GM12864 (cell line): ENCODE results near the gene SHANK2.

Experiments
- DNase-seq: peaks from one replicate; pipeline ENCODE4 v3.0.0-alpha.2; 2011; ENCODE audit warnings: low read depth
- H3K4me3 ChIP-seq: 2 replicates; pipeline ENCODE4 v1.5.1; 2011; ENCODE audit warnings: mild to moderate bottlenecking, low read depth, low read length, control low read depth
- TF ChIP-seq, protein P1 (sequence below): IDR thresholded peaks from 2 replicates; pipeline ENCODE4 v1.5.1; 2011; ENCODE audit warnings: low read depth, mild to moderate bottlenecking, moderate library complexity, low read length, control low read depth, inconsistent platforms; ENCODE audit errors: missing control alignments

SHANK2 gene

DNA sequence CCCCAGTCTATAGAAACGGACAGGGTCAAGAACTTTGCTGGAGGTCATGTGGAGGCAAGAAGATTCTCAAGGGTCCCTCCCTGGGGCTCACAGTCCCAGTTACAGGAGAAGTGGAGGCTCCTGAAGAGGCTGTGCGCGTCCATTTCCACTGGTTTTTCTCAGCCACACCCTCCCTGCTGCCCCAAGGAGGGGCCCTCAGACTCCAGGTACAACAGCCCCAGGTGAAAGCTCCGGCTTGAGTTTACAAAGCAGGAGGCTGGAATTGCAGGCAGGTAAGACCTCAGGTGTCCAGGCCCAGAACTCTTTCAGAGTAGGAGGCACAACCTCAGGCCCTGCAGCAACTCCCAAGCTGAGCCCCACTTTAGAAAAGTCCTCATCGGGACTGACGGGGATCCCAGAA, 3.1 kb downstream of the SHANK2 start:
- no peak overlapping the region for H3K4me3 ChIP-seq
- DNase-seq = no peak
- TF ChIP-seq, protein P1, sequence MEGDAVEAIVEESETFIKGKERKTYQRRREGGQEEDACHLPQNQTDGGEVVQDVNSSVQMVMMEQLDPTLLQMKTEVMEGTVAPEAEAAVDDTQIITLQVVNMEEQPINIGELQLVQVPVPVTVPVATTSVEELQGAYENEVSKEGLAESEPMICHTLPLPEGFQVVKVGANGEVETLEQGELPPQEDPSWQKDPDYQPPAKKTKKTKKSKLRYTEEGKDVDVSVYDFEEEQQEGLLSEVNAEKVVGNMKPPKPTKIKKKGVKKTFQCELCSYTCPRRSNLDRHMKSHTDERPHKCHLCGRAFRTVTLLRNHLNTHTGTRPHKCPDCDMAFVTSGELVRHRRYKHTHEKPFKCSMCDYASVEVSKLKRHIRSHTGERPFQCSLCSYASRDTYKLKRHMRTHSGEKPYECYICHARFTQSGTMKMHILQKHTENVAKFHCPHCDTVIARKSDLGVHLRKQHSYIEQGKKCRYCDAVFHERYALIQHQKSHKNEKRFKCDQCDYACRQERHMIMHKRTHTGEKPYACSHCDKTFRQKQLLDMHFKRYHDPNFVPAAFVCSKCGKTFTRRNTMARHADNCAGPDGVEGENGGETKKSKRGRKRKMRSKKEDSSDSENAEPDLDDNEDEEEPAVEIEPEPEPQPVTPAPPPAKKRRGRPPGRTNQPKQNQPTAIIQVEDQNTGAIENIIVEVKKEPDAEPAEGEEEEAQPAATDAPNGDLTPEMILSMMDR = no peak

DNA sequence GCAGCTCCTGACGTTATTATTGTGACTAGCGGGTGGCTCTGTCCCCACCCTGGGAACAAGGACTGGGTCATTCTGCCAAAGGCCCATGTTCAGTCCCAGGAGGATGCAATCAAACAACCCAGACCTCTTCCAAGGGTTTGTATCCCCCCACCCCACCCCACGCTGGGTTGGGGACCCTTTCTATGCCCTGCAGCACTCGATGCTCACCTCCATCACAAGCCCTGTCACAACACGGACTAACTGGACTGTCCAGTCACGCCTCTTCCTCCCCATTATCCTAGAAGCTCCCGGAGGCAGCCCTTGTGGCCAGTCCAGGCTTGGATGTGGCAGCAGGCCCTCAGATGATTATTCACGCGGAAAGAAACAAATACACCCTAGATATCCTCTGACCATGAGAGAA, 3.7 kb downstream of the SHANK2 start:
- no peak overlapping the region for H3K4me3 ChIP-seq
- TF ChIP-seq, protein P1 = no peak
- no peak for DNase-seq

DNA sequence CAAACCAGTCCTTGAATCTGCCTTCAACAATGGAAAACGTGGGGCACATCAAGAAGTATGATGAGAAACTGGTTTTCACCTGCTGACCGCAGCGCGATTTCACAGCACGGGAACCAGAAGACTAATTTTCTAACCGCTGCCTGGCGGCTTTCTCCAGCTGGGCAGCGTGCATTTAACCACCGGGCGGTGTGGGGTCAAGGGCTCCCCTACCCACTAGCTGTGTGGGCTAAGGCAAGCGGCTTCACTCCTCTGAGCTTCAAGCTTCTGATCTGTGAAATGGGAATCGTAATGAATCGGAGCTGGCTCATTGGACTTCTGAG, 4.2 kb downstream of the SHANK2 start:
- TF ChIP-seq, protein P1 = no peak
- H3K4me3 ChIP-seq = no peak overlapping the region
- DNase-seq = no peak

DNA sequence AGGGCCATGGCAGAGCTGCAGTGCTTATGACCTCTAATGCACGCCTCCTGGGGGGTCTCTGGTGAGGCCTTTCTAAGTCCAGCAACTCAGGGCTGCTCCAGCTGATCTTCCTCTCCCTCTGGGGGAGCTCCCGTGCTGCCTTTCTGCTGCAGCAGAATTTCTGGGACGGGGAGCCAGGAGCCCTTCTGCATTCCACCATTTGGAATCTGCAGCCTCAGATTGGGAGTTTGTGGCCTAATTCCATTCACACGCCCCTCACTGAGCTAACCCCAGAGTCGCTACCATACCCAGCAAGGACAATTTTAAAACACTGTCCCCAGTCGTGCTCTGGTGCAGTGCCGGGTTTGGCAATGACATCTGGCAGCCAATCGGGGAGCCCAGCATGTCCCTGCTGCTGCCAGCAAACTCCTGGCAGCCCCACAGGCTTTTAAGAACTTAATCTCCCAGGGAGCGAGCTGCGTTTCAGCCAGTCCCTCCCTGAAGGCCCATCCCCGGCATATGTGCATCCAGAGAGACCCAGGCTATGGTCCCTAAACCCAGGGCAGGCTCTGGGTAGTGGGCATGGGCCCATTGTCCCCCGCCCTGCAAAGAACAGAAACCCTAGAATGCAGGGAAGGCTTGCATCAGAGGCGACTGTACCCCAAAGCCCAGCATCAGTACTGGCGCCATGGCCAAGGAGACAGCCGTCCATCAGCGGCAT, 4.7 kb downstream of the SHANK2 start:
- TF ChIP-seq, protein P1 = no peak
- no peak overlapping the region for H3K4me3 ChIP-seq
- DNase-seq = no peak

DNA sequence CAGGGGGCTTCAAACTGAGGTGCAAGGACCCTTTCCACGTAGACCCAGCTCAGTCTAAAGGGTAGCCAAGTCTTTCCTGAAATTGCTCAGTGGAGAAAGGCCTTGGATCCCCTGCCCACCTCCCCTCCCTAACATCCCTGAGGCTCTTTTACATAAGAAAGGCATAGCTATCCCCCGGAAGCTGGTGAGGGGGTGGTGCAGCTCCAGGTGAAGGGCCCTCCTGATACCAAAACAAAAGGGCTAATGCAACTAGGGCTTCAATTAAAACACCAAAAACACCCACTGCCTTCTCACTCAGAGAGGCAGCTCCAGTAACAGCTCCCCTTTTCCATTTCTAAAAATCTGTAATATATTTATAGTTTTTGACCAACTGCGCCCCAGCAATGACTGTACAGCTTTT, 5.8 kb downstream of the SHANK2 start:
- DNase-seq = no peak
- TF ChIP-seq, protein P1 = no peak
- no peak overlapping the region for H3K4me3 ChIP-seq

DNA sequence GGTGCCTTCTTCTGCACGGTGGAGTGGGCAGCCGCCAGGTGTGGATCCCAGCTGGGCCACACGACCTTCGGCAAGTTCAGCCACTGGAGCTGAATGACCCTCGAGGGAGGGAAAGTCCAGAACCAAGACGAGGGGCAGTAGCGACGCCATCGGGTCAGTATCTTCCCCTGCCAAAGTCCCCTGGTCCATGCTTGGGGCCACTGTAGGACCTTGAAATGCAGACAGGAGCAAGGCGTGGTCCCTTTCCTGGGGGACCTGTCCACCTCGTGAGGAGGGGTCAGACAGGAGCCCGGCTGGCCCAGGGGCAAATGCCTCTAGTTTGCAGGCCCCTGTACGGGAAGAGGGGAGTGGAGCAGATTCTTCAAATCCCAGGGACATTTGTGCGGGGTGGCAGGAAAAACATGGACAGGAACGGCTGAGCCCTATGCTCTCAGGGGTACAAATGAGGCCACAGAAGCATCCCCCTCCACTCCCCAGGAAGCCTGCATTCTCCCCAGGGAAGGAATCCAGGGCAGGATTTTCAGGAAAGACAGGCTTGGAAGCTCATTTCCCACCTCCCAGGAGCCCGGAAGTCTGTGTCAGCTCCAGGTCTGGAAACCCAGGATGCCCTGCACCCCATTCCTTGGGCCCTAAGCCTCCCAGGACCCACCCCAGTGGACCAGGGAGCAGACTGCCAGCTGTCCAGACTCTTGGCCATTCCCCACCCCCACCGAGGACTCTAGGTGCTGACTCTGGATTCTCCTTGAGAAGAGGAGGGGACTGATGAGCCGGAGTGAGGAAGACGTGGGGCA, 6.6 kb downstream of the SHANK2 start:
- no peak overlapping the region for H3K4me3 ChIP-seq
- TF ChIP-seq, protein P1 = no peak
- no peak for DNase-seq

DNA sequence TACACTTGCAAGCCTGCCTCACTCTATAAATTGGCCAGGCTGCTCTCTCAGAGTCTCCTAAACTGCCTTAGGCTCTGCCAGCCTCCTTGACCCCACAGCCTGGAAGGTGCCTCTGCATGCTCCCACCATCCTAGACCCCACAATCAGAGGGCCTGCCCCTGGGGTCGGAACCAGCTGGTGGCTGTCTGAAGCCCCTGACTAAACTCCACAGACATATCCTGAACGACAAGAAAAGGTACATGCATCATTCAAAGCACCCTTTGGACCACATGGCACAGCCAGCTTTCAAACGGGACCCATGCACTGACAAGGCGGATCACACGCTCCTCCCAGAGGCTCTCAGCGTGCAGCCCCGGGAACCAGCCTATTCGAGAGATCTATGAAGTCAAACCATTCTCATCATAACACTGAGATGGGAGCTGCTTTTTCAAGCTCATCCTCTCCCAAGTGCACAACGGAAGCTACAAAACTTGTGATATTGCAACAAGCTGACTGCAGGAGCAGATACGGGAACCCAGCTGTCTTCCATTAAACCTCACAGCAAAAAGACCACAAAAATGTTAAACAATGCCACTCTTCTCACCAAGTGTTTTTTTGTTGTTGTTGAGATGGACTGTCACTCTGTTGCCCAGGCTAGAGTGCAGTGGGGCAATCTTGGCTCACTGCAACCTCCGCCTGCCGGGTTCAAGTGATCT, 8.1 kb downstream of the SHANK2 start:
- no peak for DNase-seq
- TF ChIP-seq, protein P1 = no peak
- H3K4me3 ChIP-seq = no peak overlapping the region
